ENCODE results near the gene ACO2. TPM values are rescaled to one million over a fixed set of nuclear protein-coding genes. Genes with fewer than 3 reads are reported as not detected.

ACO2 gene
- total and polyA plus RNA-seq, 5 experiments from 2014 or later = 64.2 to 91.9 (median 72.3) TPM

GRCh38 chr22:41528938-41529561 is 60.1 kb downstream of the ACO2 start:
- DNase-seq (no peak), ATAC-seq (no peak)
- Mint-ChIP-seq H3K9me3 (no peaks in the 10 kb centered on the region), H3K4me1 (peaks cover 13 to 21% (median 19%) of the 10 kb centered on the region in 4 donors), H3K27ac (peak overlapping the region in 8 of 10 donors; percentile 15 to 70 (median 34)), H3K4me3 (no peak overlapping the region), H3K36me3 (peaks cover 3 to 49% (median 5%) of the 10 kb centered on the region in 3 donors), H3K27me3 (no peaks in the 10 kb centered on the region)
- POLR2A ChIA-PET = interaction anchor here (1.5 kb wide), 1 partner anchor 116 kb away, joined by 3 read pairs; no protein-coding TSS in a partner anchor

GRCh38 chr22:41530890-41531714 is 62.2 kb downstream of the ACO2 start:
- peak overlapping the region in 7 of 10 donors; percentile 32 to 77 (median 56) for H3K27ac Mint-ChIP-seq
- H3K36me3 Mint-ChIP-seq = peaks cover 3 to 53% (median 5%) of the 10 kb centered on the region in 3 donors
- ATAC-seq (no peak), DNase-seq (no peak)
- POLR2A ChIA-PET = interaction anchor here (1.1 kb wide), 1 partner anchor 10 kb away, joined by 3 read pairs; no protein-coding TSS in a partner anchor
- no peaks in the 10 kb centered on the region for H3K27me3 Mint-ChIP-seq
- H3K4me1 Mint-ChIP-seq = peaks cover 6 to 13% (median 9%) of the 10 kb centered on the region in 4 donors
- H3K4me3 Mint-ChIP-seq = no peak overlapping the region
- H3K9me3 Mint-ChIP-seq = no peaks in the 10 kb centered on the region

GRCh38 chr22:41531715-41532477 is 63.0 kb downstream of the ACO2 start:
- POLR2A ChIA-PET = interaction anchor here (1.0 to 1.1 kb wide), 2 partner anchors 9 to 12 kb away, joined by 3 read pairs; partner anchors contain the start of gene POLR3H
- H3K4me3 Mint-ChIP-seq = no peak overlapping the region
- DNase-seq = no peak
- no peak for ATAC-seq
- peaks cover 3 to 50% (median 5%) of the 10 kb centered on the region in 3 donors for H3K36me3 Mint-ChIP-seq
- H3K9me3 Mint-ChIP-seq = no peaks in the 10 kb centered on the region
- H3K27ac Mint-ChIP-seq = peak overlapping the region in 7 of 10 donors; percentile 27 to 56 (median 47)
- no peaks in the 10 kb centered on the region for H3K27me3 Mint-ChIP-seq
- peaks cover 0 to 9% (median 6%) of the 10 kb centered on the region in 4 donors for H3K4me1 Mint-ChIP-seq

- POLR2A ChIA-PET = interaction anchor here (1.0 kb wide), 1 partner anchor 11 kb away, joined by 3 read pairs; the partner anchor contains the start of gene POLR3H
- H3K27me3 Mint-ChIP-seq = no peaks in the 10 kb centered on the region
- no peaks in the 10 kb centered on the region for H3K9me3 Mint-ChIP-seq
- H3K4me3 Mint-ChIP-seq = no peak overlapping the region
- peaks cover 0 to 11% (median 7%) of the 10 kb centered on the region in 4 donors for H3K4me1 Mint-ChIP-seq
- peak overlapping the region in 3 of 10 donors; percentile 52 to 63 (median 57) for H3K27ac Mint-ChIP-seq
- peaks cover 3 to 47% (median 5%) of the 10 kb centered on the region in 3 donors for H3K36me3 Mint-ChIP-seq
- DNase-seq (peak; percentile 23 to 82 (median 52)), ATAC-seq (peak; percentile 74 to 75)
These were observed 64.2 kb downstream of the ACO2 start for GRCh38 chr22:41532908-41533825.

- H3K9me3 Mint-ChIP-seq = no peaks in the 10 kb centered on the region
- peak overlapping the region in 4 of 10 donors; percentile 17 to 70 (median 62) for H3K27ac Mint-ChIP-seq
- H3K36me3 Mint-ChIP-seq = peaks cover 0 to 44% (median 3%) of the 10 kb centered on the region in 3 donors
- H3K27me3 Mint-ChIP-seq = no peaks in the 10 kb centered on the region
- DNase-seq (no peak), ATAC-seq (no peak)
- H3K4me3 Mint-ChIP-seq = no peak overlapping the region
- POLR2A ChIA-PET = no interaction called here
- peaks cover 0 to 11% (median 6%) of the 10 kb centered on the region in 4 donors for H3K4me1 Mint-ChIP-seq
These were observed 65.3 kb downstream of the ACO2 start for GRCh38 chr22:41534219-41534618.

- Mint-ChIP-seq H3K4me1 (peaks cover 2 to 18% (median 9%) of the 10 kb centered on the region in 4 donors), H3K4me3 (no peak overlapping the region), H3K9me3 (no peaks in the 10 kb centered on the region), H3K27me3 (no peaks in the 10 kb centered on the region), H3K27ac (peak overlapping the region in 1 of 10 donors; percentile 47), H3K36me3 (peaks cover 0 to 45% (median 1%) of the 10 kb centered on the region in 3 donors)
- ATAC-seq = no peak
- POLR2A ChIA-PET = interaction anchor here (0.6 kb wide), 1 partner anchor 128 kb away, joined by 4 read pairs; no protein-coding TSS in a partner anchor
- DNase-seq = no peak
These were observed 66.3 kb downstream of the ACO2 start for GRCh38 chr22:41535244-41535643.

- Mint-ChIP-seq H3K27me3 (no peaks in the 10 kb centered on the region), H3K27ac (peak overlapping the region in 3 of 10 donors; percentile 25 to 63 (median 49)), H3K4me3 (no peak overlapping the region), H3K4me1 (peaks cover 12 to 36% (median 24%) of the 10 kb centered on the region in 4 donors), H3K36me3 (peaks cover 0 to 38% (median 0%) of the 10 kb centered on the region in 3 donors), H3K9me3 (no peaks in the 10 kb centered on the region)
- DNase-seq = no peak
- ATAC-seq = no peak
- POLR2A ChIA-PET = no interaction called here
These were observed 68.3 kb downstream of the ACO2 start for GRCh38 chr22:41537203-41537602.

- Mint-ChIP-seq H3K4me3 (no peak overlapping the region), H3K9me3 (no peaks in the 10 kb centered on the region), H3K27me3 (no peaks in the 10 kb centered on the region), H3K36me3 (peaks cover 0 to 36% (median 0%) of the 10 kb centered on the region in 3 donors), H3K4me1 (peaks cover 15 to 46% (median 37%) of the 10 kb centered on the region in 4 donors), H3K27ac (peak overlapping the region in 1 of 10 donors; percentile 47)
- POLR2A ChIA-PET = interaction anchor here (1.1 kb wide), 1 partner anchor 51 kb away, joined by 3 read pairs; the partner anchor contains the start of gene PMM1
- ATAC-seq (no peak), DNase-seq (no peak)
These were observed 69.7 kb downstream of the ACO2 start for GRCh38 chr22:41538583-41538982.

GRCh38 chr22:41539146-41540005 is 70.5 kb downstream of the ACO2 start:
- peak overlapping the region in 5 of 10 donors; percentile 35 to 61 (median 47) for H3K27ac Mint-ChIP-seq

GRCh38 chr22:41540006-41540315 is 71.0 kb downstream of the ACO2 start:
- H3K4me1 Mint-ChIP-seq = peaks cover 22 to 55% (median 48%) of the 10 kb centered on the region in 4 donors
- POLR2A ChIA-PET = interaction anchor here (0.6 kb wide), 1 partner anchor 134 kb away, joined by 3 read pairs; no protein-coding TSS in a partner anchor
- no peak overlapping the region for H3K4me3 Mint-ChIP-seq
- H3K27me3 Mint-ChIP-seq = no peaks in the 10 kb centered on the region
- DNase-seq (no peak), ATAC-seq (no peak)
- H3K36me3 Mint-ChIP-seq = peaks cover 0 to 27% (median 0%) of the 10 kb centered on the region in 3 donors
- no peaks in the 10 kb centered on the region for H3K9me3 Mint-ChIP-seq
- H3K27ac Mint-ChIP-seq = peak overlapping the region in 5 of 10 donors; percentile 37 to 85 (median 61)

More at GRCh38 chr22:41539146-41540005, 70.5 kb downstream of the ACO2 start:
- Mint-ChIP-seq H3K4me3 (no peak overlapping the region), H3K27me3 (no peaks in the 10 kb centered on the region), H3K9me3 (no peaks in the 10 kb centered on the region), H3K4me1 (peaks cover 17 to 50% (median 43%) of the 10 kb centered on the region in 4 donors), H3K36me3 (peaks cover 0 to 33% (median 0%) of the 10 kb centered on the region in 3 donors)
- POLR2A ChIA-PET = no interaction called here
- DNase-seq = no peak
- ATAC-seq = no peak

Data from naive thymus-derived CD8-positive, alpha-beta T cell (primary cell).